ENCODE results near the gene RIMS3.

The RIMS3 gene

DNA sequence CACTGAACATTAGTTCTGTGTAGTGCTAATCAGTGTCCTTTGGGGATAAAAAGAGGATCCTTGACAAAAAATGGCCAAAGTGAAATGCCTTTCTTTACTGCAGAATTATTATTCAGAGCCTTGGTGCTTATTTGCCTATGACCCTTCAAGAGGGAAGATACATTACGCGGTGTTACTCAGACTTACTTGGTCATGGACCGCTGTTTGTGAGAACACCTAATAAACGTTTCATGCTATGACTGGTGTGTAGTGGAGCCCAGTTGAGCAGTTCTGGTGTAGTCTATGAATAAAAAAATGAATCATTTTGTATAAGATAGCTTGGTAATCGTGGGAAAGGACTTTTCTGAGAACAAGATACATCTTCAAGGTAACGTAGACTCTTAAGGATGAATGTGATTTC, 34.3 kb upstream of the RIMS3 start:
- in situ Hi-C loops (cut with MboI; ENCODE audit: low pct_unique_long_range_greater_than_20kb, low sequenced_read_pairs, unreplicated experiment) = no loop called here
- TF ChIP-seq, protein P1, sequence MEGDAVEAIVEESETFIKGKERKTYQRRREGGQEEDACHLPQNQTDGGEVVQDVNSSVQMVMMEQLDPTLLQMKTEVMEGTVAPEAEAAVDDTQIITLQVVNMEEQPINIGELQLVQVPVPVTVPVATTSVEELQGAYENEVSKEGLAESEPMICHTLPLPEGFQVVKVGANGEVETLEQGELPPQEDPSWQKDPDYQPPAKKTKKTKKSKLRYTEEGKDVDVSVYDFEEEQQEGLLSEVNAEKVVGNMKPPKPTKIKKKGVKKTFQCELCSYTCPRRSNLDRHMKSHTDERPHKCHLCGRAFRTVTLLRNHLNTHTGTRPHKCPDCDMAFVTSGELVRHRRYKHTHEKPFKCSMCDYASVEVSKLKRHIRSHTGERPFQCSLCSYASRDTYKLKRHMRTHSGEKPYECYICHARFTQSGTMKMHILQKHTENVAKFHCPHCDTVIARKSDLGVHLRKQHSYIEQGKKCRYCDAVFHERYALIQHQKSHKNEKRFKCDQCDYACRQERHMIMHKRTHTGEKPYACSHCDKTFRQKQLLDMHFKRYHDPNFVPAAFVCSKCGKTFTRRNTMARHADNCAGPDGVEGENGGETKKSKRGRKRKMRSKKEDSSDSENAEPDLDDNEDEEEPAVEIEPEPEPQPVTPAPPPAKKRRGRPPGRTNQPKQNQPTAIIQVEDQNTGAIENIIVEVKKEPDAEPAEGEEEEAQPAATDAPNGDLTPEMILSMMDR (IDR thresholded peaks at IDR 0.05; ENCODE audit: extremely low read depth, insufficient read depth, missing control alignments) = no peak

GRCh38 chr1:40697436-40697835, 32.0 kb upstream of the RIMS3 start:
- in situ Hi-C loops (cut with MboI; ENCODE audit: low pct_unique_long_range_greater_than_20kb, low sequenced_read_pairs, unreplicated experiment) = no loop called here
- TF ChIP-seq, protein P1 (IDR thresholded peaks at IDR 0.05; ENCODE audit: extremely low read depth, insufficient read depth, missing control alignments) = no peak
- DNase-seq (ENCODE audit: low spot score) = no peak

More for the DNA sequence above, 34.3 kb upstream of the RIMS3 start:
- peak; percentile 47 for DNase-seq (ENCODE audit: low spot score)

DNA sequence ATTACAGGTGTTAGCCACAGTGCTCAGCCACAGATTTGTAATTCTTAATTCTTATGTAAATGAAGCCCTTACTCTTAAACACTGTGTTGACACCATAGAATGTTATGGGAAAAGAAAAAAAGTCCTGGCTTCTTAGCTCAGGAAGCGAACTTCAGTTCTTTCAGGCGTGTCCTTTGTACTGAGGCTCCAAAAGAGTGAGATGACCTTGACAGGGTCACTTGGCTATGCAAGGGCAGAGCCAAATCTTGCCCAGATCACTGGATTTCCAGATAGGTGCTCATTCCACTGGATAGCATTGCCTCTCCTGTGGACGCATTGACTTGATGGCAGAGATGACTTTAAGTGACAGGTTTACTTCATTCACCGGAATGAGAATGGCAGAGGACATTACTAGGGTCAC, 30.8 kb upstream of the RIMS3 start:
- TF ChIP-seq, protein P1 (IDR thresholded peaks at IDR 0.05; ENCODE audit: extremely low read depth, insufficient read depth, missing control alignments) = no peak
- DNase-seq (ENCODE audit: low spot score) = no peak
- in situ Hi-C loops (cut with MboI; ENCODE audit: low pct_unique_long_range_greater_than_20kb, low sequenced_read_pairs, unreplicated experiment) = no loop called here

DNA sequence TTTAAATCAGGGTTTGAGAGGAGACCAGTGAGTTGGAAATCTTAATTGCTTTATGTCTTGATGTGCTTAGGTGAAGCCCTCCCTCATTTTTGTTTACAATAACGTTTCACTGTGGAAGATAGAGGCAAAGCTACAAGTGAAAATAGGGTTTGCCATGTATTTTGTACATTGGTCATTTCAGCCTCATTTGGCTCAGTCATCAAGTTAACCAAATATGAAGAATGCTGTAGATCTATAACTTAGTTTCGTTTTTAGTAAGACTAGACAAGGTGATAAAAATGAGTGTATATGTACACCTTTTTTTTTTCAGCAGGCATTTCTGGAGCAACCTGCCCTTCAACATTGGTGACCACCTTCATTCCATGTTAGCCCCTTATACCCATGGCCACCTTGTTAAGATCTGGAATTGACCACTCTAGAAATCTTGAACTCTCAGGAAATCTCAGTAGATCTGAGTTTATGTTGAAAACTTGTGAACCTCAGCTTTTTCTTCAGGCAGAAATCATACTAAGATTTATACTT, 28.9 kb upstream of the RIMS3 start:
- in situ Hi-C loops (cut with MboI; ENCODE audit: low pct_unique_long_range_greater_than_20kb, low sequenced_read_pairs, unreplicated experiment) = no loop called here
- TF ChIP-seq, protein P1 (IDR thresholded peaks at IDR 0.05; ENCODE audit: extremely low read depth, insufficient read depth, missing control alignments) = no peak
- peak; percentile 37 for DNase-seq (ENCODE audit: low spot score)

DNA sequence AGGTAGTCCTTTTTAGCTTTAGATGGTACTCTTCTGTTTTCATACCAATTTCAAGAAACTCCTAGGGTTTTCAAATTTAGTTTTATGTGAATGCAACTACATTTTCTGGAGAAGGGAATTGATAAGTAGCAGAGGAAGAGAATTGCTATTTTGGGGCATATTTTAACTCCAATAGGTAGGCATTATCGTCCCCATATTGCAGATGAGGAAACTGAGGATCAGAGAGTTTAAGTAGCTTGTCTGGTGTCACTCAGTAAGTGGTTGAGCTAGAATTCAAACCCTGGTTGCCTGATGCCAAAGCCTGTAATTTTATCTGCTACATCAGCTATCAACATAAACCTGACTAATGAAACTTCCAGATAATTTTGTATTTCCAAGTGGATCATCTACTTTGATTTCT, 27.9 kb upstream of the RIMS3 start:
- in situ Hi-C loops (cut with MboI; ENCODE audit: low pct_unique_long_range_greater_than_20kb, low sequenced_read_pairs, unreplicated experiment) = no loop called here
- TF ChIP-seq, protein P1 (IDR thresholded peaks at IDR 0.05; ENCODE audit: extremely low read depth, insufficient read depth, missing control alignments) = no peak
- DNase-seq (ENCODE audit: low spot score) = no peak

DNA sequence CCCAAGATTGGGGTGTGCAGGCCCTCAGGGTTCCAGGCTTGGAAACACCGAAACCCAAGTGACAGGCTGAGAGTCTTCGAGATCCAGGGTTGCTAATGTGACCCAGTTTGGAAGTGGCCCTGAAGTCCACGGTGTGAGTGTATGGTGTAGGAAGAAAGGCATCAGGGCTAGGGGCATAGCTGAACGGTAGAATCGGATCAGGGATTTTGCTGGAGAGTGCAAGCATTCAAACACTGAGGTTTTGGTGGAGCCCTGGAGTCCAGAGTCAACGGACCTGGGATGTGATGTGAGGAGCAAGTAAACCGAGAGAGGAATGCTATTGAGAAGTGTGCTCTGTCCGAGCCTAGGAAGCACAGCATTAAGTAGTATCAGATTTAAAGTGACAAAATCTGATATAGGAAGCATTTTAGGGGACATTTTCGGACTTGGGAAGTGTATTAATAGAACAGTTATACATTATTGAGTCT, 27.0 kb upstream of the RIMS3 start:
- DNase-seq (ENCODE audit: low spot score) = no peak
- in situ Hi-C loops (cut with MboI; ENCODE audit: low pct_unique_long_range_greater_than_20kb, low sequenced_read_pairs, unreplicated experiment) = no loop called here
- TF ChIP-seq, protein P1 (IDR thresholded peaks at IDR 0.05; ENCODE audit: extremely low read depth, insufficient read depth, missing control alignments) = no peak

Measured in GM13977 (cell line).